ENCODE results near the gene PPP1R12B.
"Not testable (repeated sequence)": the region's sequence is repeated elsewhere in the genome, so short reads cannot be mapped to it uniquely, and the experiment has no call there.

Gene PPP1R12B

DNA sequence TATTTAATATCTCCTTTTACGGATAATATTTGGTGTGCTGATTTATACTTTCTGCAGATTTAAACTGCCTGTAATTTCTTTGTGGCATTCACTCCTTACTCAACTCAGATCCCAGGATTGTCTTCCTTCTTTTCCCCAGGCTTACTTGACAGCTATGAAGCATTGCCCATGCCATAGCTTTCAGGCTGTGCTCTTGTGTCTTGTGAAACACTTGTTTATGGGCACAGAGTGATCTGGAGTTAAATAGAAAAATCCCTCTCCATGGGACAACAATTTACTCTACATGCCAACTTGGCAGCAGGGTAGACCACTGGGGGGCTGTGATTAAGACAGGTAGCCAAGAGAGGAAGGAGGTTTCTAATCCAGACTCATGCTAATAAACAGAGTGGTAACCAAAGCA, 57.4 kb downstream of the PPP1R12B start:
- DNase-seq: no peak

DNA sequence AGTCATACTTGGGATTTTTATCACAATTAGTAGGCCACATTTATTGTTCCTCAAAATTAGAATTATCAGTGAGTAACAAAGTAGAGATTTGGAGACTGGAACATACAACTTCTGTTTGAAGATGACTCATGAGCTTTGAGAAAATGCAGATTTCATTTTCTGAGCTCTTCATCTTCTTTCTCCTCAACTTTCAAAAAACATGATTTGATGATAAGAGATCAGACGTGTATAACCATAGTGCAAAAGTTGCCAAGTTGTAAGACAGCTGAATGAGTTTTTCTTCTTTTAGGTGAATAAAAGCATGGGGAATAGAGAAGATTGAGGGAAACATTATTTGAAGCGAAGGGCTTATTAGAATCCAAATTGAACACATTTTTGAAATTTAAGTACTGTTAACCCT, 58.4 kb downstream of the PPP1R12B start:
- not testable (repeated sequence) for DNase-seq

DNA sequence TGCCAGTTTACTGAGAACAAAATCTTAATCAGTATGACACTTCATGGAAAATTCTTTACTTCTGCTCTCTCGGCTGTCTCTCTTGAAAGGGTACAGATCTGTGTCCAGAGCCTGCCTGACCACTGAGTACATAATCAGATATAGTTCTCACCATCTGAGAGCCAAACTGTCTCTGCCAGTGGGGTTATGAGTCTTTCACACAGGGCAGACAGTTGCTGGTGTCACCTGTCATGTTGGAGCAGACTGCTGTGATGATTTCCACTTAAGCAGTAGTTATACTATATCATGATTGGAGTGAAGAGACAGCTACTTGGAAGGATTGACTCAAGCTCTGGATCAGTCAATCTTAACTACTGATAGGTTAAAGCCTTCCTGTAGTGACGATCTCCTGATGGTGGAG, 58.9 kb downstream of the PPP1R12B start:
- DNase-seq: not testable (repeated sequence)

DNA sequence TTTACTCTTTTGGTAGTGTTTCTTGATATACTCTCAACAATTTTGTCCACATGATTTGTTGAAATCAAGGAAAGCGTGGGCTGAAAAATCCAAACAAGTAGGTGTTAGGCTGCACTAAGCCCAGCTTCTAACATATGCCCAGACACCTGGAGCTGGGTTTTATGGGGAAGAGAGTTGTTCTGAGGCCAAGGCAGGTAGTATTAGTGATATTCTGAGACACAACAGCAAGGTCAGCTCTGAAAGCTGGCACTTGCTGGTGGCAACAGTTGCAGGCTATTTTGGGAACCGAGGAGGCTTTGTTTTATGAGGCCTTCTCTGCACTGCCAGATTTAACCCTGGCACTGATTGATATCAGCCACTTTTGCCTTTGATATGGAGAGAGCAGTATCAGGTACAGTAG, 61.8 kb downstream of the PPP1R12B start:
- not testable (repeated sequence) for DNase-seq

DNA sequence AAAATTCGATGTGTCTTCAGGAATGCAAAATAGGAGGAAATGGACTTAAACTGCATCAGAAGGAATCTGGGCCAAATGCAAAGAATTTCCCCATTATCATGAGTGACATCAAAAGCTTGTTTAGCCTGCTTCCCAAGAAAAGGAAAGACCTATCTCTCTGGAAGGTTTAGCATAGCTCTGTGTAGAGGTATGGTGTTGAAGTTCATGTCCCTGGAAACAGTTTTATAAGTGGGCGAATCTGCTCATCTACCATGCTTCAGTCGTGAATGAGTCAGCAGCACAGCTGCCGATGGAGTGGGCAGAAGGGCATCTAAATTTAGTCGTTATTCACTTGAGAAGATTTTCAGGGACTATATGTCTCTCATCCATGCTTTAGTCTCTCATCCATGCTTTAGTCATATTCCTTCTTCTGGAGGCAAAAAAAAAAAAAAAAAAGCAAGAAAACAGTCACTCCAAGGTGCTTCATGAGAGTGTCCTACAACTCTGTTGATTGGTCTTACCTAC, 62.4 kb downstream of the PPP1R12B start:
- not testable (repeated sequence) for DNase-seq

DNA sequence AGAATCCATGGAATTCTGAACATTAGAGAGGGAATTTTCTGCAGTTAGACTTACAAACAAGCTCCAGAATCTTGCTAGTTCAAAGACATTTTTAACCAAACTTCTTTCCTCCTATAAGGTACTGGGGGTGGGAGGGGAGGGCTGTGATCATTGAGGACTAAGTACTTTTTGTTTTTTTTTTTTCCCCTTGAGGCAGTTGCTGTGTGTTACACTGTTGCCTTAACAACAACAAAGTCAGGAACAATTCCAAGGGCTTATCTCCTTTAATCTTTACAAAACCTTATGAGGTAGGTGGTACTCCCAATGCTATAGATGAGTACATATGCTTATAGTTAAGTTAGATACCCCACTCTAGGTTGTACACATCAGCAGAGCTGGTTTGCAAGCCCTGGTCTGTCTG, 62.9 kb downstream of the PPP1R12B start:
- DNase-seq: no peak

DNA sequence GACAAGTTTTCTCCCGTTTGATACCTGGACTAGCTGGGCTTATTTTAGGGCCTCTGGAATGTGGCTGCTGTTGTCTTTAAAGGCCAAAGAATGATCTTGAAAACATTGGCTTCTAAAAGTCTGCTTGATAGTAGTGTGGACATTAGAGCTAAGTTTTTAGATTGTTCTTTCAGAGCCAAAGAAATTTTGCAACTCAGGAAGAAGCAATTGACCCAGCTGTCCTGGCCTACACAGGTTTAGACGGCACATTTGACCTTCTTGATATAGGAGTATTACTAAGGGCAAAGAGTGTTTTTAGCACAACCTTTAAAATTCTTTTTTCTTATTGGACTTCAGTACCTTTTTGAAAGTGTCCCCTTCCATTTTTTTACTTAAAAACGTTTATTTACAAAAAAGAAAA, 63.9 kb downstream of the PPP1R12B start:
- DNase-seq: not testable (repeated sequence)

DNA sequence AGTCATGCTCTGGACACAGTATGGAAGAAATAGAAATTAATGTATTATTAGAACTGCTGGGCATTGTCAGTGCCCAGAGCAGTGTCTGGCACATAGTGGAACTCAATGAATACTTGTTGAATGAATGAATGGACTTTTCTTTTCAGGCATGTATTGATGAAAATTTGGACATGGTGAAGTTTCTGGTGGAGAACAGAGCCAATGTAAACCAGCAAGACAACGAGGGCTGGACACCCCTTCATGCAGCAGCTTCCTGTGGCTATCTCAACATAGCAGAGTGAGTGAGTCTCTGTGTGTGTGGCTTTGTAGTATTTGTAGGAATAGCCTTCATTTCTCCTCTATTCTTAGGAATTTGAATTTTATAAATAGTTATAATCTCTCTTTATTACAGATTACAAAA, 68.1 kb downstream of the PPP1R12B start:
- no peak for DNase-seq

DNA sequence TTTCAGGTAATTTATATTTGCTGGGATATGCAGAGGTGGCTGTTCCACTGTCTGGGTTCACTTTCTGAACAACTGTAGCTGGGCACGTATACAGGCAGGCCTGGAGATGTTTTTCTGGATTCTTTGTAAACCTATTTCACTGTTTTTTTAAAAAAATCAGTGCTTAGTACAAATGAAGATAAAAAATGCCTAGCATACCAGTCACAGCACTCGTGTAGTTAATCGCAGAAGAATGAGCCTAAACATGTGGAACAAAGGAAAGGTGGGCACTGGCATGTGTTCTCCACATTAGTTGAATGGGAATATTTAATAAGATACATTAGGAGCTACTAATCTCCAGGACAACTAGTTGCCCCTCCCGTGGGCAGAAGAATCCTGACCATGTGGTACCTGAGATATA, 68.6 kb downstream of the PPP1R12B start:
- not testable (repeated sequence) for DNase-seq

DNA sequence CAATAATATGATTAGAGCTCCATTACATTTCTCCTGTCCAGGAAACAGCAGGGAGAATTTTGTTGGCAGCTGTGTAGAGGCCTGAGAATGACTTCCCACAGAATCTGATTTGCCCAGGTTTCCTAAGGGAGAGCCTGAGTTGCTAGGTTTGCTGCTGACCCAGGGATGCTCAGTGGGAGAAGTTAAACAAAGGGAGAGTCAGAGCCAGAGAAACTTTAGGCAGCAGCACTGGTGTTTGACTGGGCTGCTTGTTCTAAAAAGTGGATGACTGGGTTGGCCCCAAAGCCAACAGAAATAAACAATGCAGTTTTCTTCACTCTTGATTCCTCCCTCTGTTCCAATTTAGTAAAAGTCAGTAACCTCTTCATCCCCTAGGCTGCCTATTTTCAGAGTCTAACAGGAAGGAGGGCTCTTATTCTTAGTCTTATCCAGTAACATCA, 69.3 kb downstream of the PPP1R12B start:
- not testable (repeated sequence) for DNase-seq

DNA sequence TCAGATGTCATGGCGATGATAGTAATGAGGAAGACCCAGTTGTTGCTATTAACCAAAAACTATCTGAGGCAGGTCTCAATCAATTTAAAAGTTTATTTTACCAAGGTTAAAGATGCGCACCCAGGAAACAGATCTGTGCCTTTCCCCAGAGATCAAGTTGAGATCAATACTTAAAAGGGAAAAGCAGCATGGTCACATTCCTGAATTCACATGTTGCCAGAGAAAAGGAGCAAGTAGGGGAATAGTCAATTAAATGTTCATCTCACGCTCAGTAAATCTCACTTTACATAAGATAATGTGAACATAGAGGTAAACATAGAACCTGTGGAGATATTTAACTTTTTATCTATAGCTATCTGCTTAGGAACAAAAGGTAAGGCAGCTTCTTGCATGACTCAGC, 71.2 kb downstream of the PPP1R12B start:
- DNase-seq: not testable (repeated sequence)

DNA sequence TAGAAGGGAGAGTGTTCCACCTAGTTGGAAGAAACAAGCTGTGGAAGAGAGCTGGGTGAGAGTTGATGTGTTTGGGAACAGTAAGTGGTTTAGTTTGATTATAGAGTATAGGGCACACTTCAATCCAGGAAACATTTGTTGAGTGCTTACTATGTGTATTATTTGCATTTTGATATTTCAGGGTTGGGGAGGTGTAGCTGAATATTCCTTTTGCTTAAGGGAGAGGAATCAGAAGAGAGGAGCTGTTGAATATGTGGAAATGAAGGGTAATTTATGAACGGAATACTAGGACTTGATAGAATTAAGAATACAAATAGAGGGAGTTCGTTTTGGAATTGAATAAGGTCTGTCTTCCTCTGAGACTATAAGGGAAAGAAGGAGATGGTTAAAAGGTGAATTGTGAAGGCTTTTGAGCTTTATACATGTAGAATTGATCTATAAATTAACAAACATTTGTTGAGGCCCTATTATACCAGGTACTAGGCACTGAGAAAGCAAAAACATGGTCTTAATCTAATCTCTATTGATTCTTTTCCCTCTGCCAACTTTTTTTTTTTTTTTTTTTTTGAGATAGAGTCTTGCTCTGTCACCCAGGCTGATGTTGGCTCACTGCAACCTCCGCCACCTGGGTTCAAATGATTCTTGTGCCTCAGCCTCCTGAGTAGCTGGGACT, 72.1 kb downstream of the PPP1R12B start:
- not testable (repeated sequence) for DNase-seq

DNA sequence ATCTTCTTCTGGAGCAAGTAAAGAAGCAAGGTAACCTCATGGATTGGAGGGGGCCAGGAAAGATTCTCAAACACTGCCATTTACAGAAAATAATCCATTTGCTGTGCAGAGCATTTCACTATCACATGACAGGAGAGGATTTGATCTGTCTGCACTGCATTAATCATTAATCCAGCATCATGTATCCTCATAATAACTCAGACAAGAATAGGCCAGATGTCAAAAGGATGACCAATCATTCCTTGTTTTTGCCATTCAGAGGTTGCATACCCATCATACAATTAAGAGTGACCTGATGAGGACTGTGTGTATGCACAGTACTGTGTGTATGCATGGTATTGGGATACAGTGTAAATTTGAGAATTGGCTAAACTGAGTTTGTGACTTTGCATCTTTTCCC, 74.2 kb downstream of the PPP1R12B start:
- not testable (repeated sequence) for DNase-seq

DNA sequence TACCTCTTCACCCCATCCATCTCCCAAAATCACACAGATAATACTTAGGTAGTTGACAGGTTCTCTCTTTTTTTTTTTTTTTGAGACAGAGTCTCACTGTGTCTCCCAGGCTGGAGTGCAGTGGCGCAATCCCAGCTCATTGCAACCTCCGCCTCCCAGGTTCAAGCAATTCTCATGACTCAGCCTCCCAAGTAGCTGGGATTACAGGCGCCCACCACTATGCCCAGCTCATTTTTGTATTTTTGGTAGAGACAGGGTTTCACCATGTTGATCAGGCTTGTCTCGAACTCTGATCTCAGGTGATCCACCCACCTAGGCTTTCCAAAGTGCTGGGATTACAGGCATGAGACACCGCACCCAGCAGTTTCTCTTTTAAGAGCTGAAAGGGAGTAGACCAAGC, 75.8 kb downstream of the PPP1R12B start:
- not testable (repeated sequence) for DNase-seq

DNA sequence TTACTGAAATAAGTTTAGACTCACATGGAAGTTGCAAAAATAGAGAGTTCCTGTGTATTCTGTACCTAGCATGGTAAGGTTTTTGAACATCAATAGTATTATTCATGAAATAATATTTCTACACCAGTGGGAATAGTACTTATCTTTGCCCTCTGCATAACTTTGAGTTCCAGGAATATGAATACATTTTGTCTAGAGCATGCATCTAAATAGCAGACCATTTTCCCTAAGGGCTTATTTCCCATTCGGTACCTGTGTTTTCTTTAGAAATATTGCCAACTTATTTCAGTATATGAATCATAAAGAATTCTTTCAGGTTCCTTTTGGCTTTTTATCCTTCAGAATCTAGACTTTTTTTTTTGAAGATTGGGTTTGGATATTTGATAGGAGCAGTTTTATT, 81.6 kb downstream of the PPP1R12B start:
- DNase-seq: not testable (repeated sequence)

DNA sequence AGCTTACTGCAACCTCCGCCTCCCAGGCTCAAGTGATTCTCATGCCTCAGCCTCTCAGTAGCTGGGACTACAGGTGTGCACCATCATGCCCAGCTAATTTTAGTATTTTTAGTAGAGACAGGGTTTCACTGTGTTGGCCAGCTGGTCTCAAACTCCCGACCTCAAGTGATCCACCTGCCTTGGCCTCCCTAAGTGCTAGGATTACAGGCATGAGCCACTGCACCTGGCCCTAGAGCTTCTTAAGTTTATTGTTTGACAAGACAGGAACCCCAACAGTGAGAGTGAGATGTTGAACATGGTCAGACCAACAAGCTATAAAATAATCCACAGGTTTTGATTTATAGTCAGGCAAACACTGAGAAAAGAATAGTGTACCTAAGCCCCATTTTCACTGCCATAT, 83.8 kb downstream of the PPP1R12B start:
- DNase-seq: not testable (repeated sequence)

DNA sequence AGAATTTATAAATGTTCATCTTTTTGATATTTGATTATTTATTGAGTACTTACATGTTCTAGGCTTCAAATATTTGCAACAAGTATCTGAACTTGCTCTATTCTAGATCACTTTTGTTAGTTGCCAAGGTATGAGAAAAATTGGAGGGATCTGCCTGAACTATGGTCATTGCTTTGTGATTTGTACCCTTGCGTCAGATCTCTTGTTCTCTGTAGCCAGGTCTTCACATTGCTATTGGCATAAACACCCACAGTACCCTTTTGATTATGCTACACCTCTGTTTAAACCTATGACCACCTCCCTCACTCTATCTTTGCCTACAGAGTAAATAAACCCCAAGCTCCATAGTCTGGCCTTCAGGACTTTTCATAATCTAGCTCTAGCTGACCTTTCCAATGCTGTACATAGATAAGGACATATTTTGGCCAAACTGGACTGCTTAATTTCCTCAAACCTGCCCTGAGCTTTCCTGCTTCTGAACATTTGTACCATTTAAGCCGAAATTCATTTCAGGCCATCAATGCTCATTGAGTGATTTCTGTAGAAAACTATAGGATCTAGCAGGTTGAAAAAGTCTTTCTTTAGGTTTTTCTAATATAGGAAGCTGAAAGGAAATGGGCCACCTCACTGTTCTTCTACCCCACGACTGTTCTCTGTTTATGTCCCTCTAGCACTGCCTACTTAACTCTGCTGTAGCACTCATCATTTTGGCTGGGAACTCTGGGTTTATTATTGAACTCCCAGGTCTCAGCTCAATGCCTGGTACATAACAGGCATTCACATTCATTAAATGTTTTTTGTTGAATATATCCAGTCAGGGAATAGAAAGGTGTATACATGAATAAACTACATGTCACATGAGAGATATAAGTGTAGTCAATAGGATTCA, 84.9 kb downstream of the PPP1R12B start:
- DNase-seq: no peak

DNA sequence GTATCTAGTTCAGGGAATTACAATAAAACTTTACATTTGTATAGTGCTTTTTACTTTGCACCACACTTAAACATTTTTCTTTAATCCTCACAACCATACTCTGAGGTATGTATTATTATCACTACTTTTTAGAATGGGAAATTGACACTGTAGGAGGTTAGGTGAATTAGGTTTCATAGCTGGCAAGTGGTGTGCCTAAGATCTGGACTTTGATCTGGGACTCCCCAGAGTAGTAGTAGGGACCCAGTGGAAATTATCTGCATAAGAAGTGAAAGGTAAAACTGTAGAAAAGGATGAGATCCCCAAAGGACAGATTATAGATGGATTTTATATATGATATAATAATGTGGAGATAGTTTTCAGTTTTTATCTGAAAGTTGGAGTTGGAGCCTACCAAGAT, 85.6 kb downstream of the PPP1R12B start:
- no peak for DNase-seq

DNA sequence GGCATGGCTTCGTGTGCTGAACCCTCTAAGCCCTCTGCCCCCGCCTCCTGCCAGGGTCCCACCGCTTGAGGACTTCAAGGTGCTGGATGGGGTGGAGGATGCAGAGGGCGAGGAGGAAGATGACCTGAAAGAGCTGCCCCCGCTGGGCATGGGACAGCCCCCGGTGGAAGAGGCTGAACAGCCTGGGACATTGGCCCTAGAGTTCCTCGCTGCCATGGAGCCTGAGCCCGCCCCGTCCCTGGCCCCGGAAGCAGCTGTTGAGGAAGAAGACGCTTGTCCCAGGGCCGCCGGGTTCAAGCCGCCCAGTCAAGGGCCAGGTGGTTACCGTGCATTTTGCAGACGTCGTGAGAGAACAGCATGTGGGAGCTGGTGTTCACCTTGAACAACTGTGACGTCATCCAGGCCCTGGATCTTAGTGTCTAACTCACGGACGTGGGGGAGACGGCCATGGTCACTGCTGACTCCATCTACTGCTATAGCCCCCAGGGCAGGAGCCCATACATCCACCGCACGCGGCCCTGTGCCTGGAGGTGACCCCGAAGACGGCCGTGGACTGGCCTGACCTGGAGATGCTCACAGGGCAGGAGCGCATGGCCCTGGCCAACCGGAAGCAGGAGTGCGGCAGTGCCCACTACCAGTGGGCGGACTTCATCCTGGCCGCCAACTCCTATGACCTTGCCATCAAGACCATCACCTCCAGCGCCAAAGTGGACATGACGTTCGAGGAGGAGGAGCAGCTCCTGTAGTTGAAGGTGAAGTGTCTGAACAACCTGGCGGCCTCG, 90.1 kb downstream of the PPP1R12B start:
- DNase-seq: no peak

DNA sequence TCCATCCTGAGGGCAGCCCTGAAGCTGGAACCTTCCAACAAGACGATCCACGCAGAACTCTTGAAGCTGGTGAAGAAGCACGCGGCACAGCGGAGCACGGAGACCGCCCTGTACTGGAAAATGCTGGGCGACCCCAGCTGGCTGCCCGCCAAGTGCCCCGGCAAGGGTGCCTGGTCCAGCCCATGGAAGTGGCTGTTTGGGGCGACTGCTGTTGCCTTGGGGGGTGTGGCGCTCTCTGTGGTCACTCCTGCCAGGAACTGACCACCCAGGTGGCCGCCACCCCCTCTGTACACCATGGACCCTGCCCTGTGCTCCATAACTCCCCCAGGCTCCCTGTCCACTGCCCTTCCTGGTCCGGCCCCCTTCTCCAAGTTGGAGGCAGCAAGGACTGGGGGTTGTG, 90.8 kb downstream of the PPP1R12B start:
- no peak for DNase-seq

DNA sequence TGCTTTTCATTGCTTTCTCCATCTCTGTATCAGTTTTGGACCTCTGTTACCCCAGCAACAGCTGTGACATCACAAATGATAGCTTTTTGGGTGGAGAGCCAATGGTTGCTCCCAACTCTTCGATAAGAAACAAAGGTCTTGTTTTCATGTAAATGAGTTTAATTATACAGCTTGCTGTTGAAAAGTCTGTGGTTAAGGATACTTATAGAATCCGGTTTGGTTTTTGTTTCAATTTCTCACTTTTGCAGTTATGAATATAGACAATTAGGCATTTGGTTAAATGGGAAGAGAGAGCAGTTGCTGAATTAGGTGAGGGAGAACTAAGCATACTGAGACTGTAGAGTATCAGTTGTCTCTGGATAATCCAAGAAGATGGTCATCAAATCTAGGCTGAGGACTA, 99.6 kb downstream of the PPP1R12B start:
- not testable (repeated sequence) for DNase-seq

DNA sequence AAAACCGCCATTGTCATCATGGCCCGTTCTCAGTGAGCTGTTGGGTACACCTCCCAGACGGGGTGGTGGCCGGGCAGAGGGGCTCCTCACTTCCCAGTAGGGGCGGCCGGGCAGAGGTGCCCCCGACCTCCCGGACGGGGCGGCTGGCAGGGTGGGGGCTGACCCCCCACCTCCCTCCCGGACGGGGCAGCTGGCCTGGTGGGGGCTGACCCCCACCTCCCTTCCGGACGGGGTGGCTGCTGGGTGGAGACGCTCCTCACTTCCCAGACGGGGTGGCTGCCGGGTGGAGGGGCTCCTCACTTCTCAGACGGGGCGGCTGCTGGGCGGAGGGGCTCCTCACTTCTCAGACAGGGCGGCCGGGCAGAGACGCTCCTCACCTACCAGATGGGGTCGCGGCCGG, 103.1 kb downstream of the PPP1R12B start:
- not testable (repeated sequence) for DNase-seq

DNA sequence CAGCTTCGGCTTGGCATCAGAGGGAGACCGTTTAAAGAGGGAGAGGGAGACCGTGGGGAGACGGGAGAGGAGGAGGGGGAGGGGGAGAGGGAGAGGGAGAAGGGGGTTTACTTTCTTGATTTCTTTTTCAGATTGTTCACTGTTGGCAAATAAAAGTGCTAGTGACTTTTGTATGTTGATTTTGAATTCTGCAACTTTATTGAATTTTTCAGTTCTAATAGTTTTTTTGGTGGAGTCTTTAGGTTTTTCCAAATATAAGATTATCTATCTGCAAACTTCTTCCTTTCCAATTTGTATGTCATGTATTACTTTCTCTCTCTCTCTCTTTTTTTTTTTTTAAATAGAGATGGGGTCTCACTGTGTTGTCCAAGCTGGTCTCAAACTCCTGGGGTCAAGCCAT, 104.0 kb downstream of the PPP1R12B start:
- DNase-seq: no peak

All from stimulated activated CD4-positive, alpha-beta T cell treated with anti-CD3 and anti-CD28 coated beads, Interleukin-12 subunit alpha, Interleukin-12 subunit beta, amount 100 ng/mL, for 4 hours (primary cell).